ENCODE results near the gene ATP5PO.

- TF ChIP-seq POLR2A (IDR thresholded peaks at IDR 0.05) (no peak), CTCF (IDR thresholded peaks at IDR 0.05) (no peak), POLR2AphosphoS5 (IDR thresholded peaks at IDR 0.05) (no peak), EP300 (IDR thresholded peaks at IDR 0.05) (no peak)
Observed at GRCh38 chr21:33870768-33871167, 44.8 kb downstream of the ATP5PO start.
